NCI-H460 (cell line): ENCODE measurements around the gene FMN2. TPM values are rescaled to one million over a fixed set of nuclear protein-coding genes. Genes with fewer than 3 reads are reported as not detected.

Experiments
- DNase-seq: peaks from one replicate; pipeline ENCODE4 v3.0.0-alpha.2; 2016; ENCODE audit warnings: low read depth; ENCODE audit errors: extremely low read depth
- total RNA-seq: library from RNA; depleted of rRNA; stranded (reverse); fragments of >200 nt; shearing (Covaris generic); gene quantifications from 2 replicates; pipeline ENCODE4 v1.2.3, GENCODE V29; 2014

FMN2 gene
- total RNA-seq, 1 experiment from 2014 or later: 6.4 TPM

GRCh38 chr1:240192851-240193250 lies 101.2 kb downstream of the FMN2 start:
- no peak for DNase-seq

GRCh38 chr1:240193679-240194078 lies 102.0 kb downstream of the FMN2 start:
- DNase-seq: no peak

GRCh38 chr1:240194120-240194519 lies 102.4 kb downstream of the FMN2 start:
- DNase-seq: no peak

- DNase-seq: no peak
Measured at GRCh38 chr1:240198376-240198775, 106.7 kb downstream of the FMN2 start.

- DNase-seq: no peak
Measured at GRCh38 chr1:240199758-240200645, 108.3 kb downstream of the FMN2 start.

GRCh38 chr1:240201931-240202330 lies 110.2 kb downstream of the FMN2 start:
- no peak for DNase-seq

GRCh38 chr1:240207073-240207709 lies 115.5 kb downstream of the FMN2 start:
- DNase-seq: no peak

GRCh38 chr1:240210026-240210425 lies 118.3 kb downstream of the FMN2 start:
- DNase-seq: no peak

GRCh38 chr1:240212556-240212955 lies 120.9 kb downstream of the FMN2 start:
- DNase-seq: no peak

GRCh38 chr1:240217403-240217802 lies 125.7 kb downstream of the FMN2 start:
- no peak for DNase-seq

GRCh38 chr1:240219104-240219503 lies 127.4 kb downstream of the FMN2 start:
- no peak for DNase-seq

GRCh38 chr1:240226102-240226501 lies 134.4 kb downstream of the FMN2 start:
- DNase-seq: no peak

- DNase-seq: no peak
Measured at GRCh38 chr1:240230816-240231215, 139.1 kb downstream of the FMN2 start.

GRCh38 chr1:240232530-240232929 lies 140.8 kb downstream of the FMN2 start:
- DNase-seq: peak; percentile 30

GRCh38 chr1:240234485-240235210 lies 143.0 kb downstream of the FMN2 start:
- no peak for DNase-seq

GRCh38 chr1:240235521-240236288 lies 144.0 kb downstream of the FMN2 start:
- no peak for DNase-seq

- DNase-seq: no peak
Measured at GRCh38 chr1:240237305-240237721, 145.6 kb downstream of the FMN2 start.

GRCh38 chr1:240239309-240239708 lies 147.6 kb downstream of the FMN2 start:
- DNase-seq: no peak

- no peak for DNase-seq
Measured at GRCh38 chr1:240241278-240241677, 149.6 kb downstream of the FMN2 start.

- no peak for DNase-seq
Measured at GRCh38 chr1:240242601-240243144, 151.0 kb downstream of the FMN2 start.
